ENCODE data around the gene SPNS3. TPM values are rescaled to one million over a fixed set of nuclear protein-coding genes. Genes with fewer than 3 reads are reported as not detected.

The SPNS3 gene
- total RNA-seq, 1 donor from 2014 or later: not detected

DNA sequence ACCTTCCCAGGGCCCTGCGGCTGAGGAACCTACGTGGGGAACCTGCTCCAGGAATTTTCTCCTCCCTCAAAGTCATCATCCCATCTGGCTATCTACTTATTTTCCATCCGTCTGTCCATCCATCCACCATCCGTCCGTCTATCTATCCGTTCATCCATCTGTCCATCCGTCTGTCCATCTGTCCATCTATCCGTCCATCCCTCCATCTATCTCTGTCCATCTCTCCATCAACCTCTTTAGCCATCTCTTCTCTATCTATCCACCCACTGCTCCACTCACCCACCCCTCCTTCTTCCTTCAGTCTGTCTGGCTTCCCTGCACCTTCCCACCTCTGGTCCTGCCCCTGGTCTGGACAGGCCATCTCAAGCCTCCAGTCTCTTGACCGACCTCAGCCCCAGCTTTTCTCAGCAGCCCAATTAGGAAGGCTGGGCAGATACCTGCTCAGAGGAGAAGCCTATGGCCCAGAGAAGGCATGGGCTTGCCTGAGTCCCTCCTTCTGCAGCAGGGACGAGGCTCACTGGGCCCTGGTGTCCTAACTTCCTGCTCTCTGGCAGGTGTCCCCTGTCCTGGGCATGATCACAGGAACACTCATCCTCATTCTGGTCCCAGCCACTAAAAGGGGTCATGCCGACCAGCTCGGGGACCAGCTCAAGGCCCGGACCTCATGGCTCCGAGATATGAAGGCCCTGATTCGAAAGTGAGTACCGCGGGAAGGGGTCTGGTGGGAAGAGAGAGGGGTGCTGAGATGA is 98.4 kb downstream of the SPNS3 start:
- TF ChIP-seq, protein P1, sequence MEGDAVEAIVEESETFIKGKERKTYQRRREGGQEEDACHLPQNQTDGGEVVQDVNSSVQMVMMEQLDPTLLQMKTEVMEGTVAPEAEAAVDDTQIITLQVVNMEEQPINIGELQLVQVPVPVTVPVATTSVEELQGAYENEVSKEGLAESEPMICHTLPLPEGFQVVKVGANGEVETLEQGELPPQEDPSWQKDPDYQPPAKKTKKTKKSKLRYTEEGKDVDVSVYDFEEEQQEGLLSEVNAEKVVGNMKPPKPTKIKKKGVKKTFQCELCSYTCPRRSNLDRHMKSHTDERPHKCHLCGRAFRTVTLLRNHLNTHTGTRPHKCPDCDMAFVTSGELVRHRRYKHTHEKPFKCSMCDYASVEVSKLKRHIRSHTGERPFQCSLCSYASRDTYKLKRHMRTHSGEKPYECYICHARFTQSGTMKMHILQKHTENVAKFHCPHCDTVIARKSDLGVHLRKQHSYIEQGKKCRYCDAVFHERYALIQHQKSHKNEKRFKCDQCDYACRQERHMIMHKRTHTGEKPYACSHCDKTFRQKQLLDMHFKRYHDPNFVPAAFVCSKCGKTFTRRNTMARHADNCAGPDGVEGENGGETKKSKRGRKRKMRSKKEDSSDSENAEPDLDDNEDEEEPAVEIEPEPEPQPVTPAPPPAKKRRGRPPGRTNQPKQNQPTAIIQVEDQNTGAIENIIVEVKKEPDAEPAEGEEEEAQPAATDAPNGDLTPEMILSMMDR (IDR thresholded peaks at IDR 0.05; ENCODE audit: unreplicated experiment): no peak
- Mint-ChIP-seq H3K27me3 (peaks cover 29% of the 10 kb centered on the region), H3K36me3 (ENCODE audit: insufficient read depth) (no peaks in the 10 kb centered on the region), H3K27ac (no peak overlapping the region), H3K4me3 (ENCODE audit: low read depth) (no peak overlapping the region), H3K9me3 (ENCODE audit: low read depth) (no peaks in the 10 kb centered on the region), H3K4me1 (ENCODE audit: low read depth) (peaks cover 6% of the 10 kb centered on the region)
- DNase-seq (ENCODE audit: low spot score, unreplicated experiment): no peak

DNA sequence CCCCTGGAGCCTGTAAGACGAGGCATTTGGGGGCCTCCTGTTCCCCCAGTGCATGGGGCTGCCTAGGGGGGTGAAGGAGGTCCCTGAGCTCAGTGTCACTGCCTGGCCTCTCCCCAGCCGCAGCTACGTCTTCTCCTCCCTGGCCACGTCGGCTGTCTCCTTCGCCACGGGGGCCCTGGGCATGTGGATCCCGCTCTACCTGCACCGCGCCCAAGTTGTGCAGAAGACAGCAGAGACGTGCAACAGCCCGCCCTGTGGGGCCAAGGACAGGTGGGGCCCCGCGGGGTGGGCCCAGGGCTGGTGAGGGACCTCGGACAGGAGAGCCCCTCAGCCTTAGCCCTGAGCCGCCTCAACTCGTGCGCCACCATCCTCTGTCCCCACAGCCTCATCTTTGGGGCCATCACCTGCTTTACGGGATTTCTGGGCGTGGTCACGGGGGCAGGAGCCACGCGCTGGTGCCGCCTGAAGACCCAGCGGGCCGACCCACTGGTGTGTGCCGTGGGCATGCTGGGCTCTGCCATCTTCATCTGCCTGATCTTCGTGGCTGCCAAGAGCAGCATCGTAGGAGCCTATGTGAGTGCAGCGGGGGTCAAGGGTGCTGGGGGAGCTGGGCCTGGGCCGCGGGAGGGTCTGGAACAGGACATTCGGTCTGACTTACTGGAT is 99.3 kb downstream of the SPNS3 start:
- DNase-seq (ENCODE audit: low spot score, unreplicated experiment): no peak
- TF ChIP-seq, protein P1 (IDR thresholded peaks at IDR 0.05; ENCODE audit: unreplicated experiment): no peak
- no peak overlapping the region for H3K27ac Mint-ChIP-seq
- peaks cover 6% of the 10 kb centered on the region for H3K4me1 Mint-ChIP-seq (ENCODE audit: low read depth)
- no peaks in the 10 kb centered on the region for H3K36me3 Mint-ChIP-seq (ENCODE audit: insufficient read depth)
- no peak overlapping the region for H3K4me3 Mint-ChIP-seq (ENCODE audit: low read depth)
- H3K9me3 Mint-ChIP-seq (ENCODE audit: low read depth): no peaks in the 10 kb centered on the region
- H3K27me3 Mint-ChIP-seq: peaks cover 22% of the 10 kb centered on the region

DNA sequence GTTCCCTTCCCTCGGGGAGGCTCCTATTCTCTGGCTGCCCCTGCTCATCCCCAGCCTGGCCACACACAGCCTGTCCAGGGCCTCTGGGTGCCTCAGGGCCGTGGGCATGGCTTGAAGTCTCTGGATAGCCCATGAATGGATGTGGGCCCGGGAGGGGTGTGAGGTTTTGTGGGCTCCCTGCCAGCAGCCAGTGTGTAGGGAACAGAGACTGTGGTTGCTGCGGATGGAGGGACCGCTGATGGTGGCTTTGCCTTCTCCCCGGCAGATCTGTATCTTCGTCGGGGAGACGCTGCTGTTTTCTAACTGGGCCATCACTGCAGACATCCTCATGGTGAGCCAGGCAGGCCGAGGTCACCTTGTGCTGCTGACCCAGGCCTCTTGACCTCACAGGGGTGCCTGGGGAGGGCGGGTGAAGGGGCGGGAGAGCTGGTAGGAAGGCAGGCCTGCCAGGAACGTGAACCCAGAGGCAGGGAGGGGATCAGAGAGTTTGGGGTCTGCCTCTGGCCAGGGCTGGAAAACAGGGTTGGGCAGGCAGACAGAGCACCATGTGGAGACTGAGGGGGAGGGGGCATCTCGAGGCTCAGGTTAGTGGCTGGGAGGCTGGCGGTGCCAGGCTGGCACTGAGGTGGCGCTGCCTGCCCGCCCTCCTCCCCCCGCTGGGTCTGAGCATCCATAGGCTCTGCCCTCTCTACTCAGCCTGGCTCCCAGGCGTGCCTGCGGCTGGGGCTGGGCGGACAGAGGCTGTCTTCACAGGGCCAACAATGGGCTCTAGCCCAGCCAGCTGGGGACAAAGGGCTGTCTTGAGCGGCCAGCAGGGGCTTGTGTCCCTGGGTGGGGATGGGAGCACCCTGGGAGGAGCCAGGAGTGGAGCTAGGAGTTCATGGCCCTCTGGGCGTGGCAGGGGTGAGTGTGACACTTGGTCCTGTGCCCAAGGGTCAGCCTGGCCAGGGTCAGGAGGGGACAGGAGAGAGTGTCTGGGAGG is 100.1 kb downstream of the SPNS3 start:
- Mint-ChIP-seq H3K4me3 (ENCODE audit: low read depth) (no peak overlapping the region), H3K9me3 (ENCODE audit: low read depth) (no peaks in the 10 kb centered on the region), H3K27me3 (peaks cover 22% of the 10 kb centered on the region), H3K27ac (no peak overlapping the region), H3K4me1 (ENCODE audit: low read depth) (peaks cover 6% of the 10 kb centered on the region), H3K36me3 (ENCODE audit: insufficient read depth) (no peaks in the 10 kb centered on the region)
- TF ChIP-seq, protein P1 (IDR thresholded peaks at IDR 0.05; ENCODE audit: unreplicated experiment): no peak
- no peak for DNase-seq (ENCODE audit: low spot score, unreplicated experiment)

DNA sequence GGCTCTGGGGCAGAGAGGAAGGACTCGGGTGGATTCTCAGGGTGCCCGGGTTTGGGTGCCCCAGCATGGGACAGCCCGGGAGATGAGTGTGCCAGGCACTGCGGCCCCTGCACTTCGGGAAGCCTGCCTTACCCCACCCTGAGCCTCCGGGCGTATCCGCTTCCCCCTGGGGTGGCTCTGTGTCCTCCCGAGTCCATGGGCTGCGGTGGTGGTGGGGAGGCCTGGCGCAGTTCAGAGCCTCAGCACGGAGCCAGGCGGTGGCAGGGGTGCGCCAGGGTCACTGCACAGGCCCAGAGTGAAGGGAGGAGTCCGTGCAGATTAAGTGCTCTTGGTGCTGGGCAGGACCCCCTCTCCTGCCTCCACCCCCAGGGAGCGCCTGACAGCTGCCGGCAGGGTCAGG is 100.8 kb downstream of the SPNS3 start:
- Mint-ChIP-seq H3K4me3 (ENCODE audit: low read depth) (no peak overlapping the region), H3K4me1 (ENCODE audit: low read depth) (peaks cover 5% of the 10 kb centered on the region), H3K36me3 (ENCODE audit: insufficient read depth) (no peaks in the 10 kb centered on the region), H3K27ac (no peak overlapping the region), H3K9me3 (ENCODE audit: low read depth) (no peaks in the 10 kb centered on the region), H3K27me3 (peaks cover 20% of the 10 kb centered on the region)
- DNase-seq (ENCODE audit: low spot score, unreplicated experiment): no peak
- TF ChIP-seq, protein P1 (IDR thresholded peaks at IDR 0.05; ENCODE audit: unreplicated experiment): no peak

Measured in progenitor cell of endocrine pancreas (in vitro differentiated cells).